ENCODE data around the gene OR10H5.
"Not testable (repeated sequence)": the region's sequence is repeated elsewhere in the genome, so short reads cannot be mapped to it uniquely, and the experiment has no call there.

OR10H5 gene

DNA sequence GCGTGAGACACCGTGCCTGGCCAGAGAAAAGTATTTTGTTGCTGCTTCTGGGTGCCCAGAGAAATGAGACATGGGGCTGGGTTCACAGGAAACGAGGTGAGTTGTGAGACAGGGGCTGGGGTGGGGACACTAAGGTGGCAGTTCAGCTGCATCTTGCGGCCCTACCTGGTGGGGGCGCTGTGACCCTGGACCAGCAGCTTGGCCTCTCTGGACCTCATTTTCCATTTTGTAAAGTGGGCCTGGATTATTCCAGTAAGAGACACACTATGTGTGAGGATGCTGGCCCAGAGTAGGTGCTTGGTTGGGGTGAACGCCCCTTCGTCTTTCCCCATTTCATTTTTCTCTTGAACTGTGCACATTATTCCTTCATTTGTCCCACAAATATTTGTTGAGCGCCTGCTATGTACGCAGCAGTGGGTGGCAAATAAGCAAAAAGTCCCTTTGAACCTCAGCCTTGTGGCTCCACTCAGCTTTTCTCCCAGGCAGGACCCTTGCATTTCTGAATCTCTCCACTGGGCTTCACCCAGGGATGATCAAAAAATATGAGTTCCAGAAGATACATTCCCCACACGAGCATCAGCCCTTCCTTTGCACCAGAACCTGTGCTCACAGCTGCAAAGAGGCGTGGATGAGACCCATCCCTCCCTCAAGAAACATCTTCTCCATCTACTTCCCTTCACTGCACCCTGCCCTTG lies 54.6 kb downstream of the OR10H5 start:
- H3K27me3 ChIP-seq (replicated peaks; ENCODE audit: control insufficient read depth, insufficient read depth, low read length, poor library complexity, severe bottlenecking): no peaks in the 10 kb centered on the region
- no peaks in the 10 kb centered on the region for H3K36me3 ChIP-seq (ENCODE audit: control insufficient read depth, insufficient read depth, low read length)
- H3K4me3 ChIP-seq (ENCODE audit: insufficient read depth, low read depth, low read length, poor library complexity, severe bottlenecking): no peak overlapping the region
- H3K9me3 ChIP-seq (ENCODE audit: control insufficient read depth, low read length): no peaks in the 10 kb centered on the region
- no peak for DNase-seq
- H3K27ac ChIP-seq (ENCODE audit: insufficient read depth, low read length, poor library complexity, severe bottlenecking): no peak overlapping the region
- H3K4me1 ChIP-seq (ENCODE audit: control insufficient read depth, insufficient read depth, low read length, poor library complexity, severe bottlenecking): peaks cover 27% of the 10 kb centered on the region

DNA sequence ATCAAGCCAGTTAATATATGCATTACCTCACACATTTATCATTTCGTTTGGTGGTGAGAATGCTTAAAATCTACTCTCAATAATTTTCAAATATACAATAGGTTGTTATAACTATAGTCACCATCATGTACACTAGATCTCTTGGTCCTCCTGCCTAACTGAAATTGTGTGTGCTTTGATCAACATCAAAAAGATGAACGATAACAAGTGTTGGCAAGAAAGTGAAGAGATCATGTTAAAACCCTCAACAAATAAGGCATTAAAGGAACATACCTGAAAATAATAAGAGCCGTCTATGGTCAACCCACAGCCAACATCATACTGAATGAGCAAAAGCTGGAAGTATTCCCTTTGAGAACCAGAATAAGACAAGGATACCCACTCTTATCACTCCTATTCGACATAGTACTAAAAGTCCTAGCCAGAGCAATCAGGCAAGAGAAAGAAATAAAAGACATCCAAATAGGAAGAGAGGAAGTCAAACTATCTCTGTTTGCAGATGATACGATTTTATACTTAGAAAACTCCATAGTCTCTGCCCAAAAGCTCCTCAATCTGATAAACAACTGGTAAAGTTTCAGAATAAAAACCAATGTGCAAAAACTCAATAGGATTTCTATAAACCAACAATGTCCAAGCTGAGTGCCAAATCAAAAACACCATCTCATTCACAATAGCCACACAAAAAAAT lies 55.9 kb downstream of the OR10H5 start:
- Histone ChIP-seq H3K9me3 (ENCODE audit: control insufficient read depth, low read length) (no peaks in the 10 kb centered on the region), H3K4me3 (ENCODE audit: insufficient read depth, low read depth, low read length, poor library complexity, severe bottlenecking) (no peak overlapping the region), H3K27ac (ENCODE audit: insufficient read depth, low read length, poor library complexity, severe bottlenecking) (no peak overlapping the region), H3K4me1 (ENCODE audit: control insufficient read depth, insufficient read depth, low read length, poor library complexity, severe bottlenecking) (peaks cover 27% of the 10 kb centered on the region), H3K27me3 (replicated peaks; ENCODE audit: control insufficient read depth, insufficient read depth, low read length, poor library complexity, severe bottlenecking) (no peaks in the 10 kb centered on the region), H3K36me3 (ENCODE audit: control insufficient read depth, insufficient read depth, low read length) (no peaks in the 10 kb centered on the region)
- no peak for DNase-seq

DNA sequence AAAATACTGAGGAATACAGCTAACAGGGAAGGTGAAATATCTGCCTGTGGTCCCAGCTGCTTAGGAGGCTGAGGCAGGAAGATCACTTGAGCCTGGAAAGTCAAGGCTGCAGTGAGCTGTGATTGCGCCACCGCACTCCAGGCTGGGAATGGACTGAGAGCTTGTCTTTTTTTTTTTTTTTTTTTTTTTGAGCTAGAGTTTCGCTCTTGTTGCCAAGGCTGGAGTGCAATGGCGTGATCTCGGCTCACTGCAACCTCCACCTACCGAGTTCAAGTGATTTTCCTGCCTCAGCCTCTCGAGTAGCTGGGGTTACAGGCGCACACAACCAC lies 56.4 kb downstream of the OR10H5 start:
- H3K4me3 ChIP-seq (ENCODE audit: insufficient read depth, low read depth, low read length, poor library complexity, severe bottlenecking); DNase-seq; H3K27me3 ChIP-seq (replicated peaks; ENCODE audit: control insufficient read depth, insufficient read depth, low read length, poor library complexity, severe bottlenecking); H3K27ac ChIP-seq (ENCODE audit: insufficient read depth, low read length, poor library complexity, severe bottlenecking); H3K36me3 ChIP-seq (ENCODE audit: control insufficient read depth, insufficient read depth, low read length); H3K9me3 ChIP-seq (ENCODE audit: control insufficient read depth, low read length): not testable (repeated sequence)
- H3K4me1 ChIP-seq (ENCODE audit: control insufficient read depth, insufficient read depth, low read length, poor library complexity, severe bottlenecking): peaks cover 27% of the 10 kb centered on the region

DNA sequence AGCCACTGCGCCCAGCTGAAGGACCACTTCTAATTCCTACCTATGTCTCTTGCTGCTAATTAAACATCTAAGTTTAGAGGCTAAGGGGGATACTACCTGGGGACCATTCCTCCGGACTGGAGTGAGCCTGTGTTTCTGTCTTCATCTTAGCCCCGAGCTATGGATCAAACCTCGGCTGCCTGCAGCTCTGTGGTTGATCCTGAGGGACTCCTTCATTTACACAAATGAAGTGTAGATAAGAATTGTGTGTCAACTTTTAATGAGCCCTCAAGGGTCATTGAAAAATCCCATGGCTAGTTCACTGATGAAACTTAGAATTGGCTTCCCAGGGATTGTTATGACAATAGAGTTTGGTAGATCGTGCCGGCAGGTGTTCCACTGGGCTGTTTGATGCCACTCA lies 59.5 kb downstream of the OR10H5 start:
- Histone ChIP-seq H3K4me1 (ENCODE audit: control insufficient read depth, insufficient read depth, low read length, poor library complexity, severe bottlenecking) (peaks cover 27% of the 10 kb centered on the region), H3K4me3 (ENCODE audit: insufficient read depth, low read depth, low read length, poor library complexity, severe bottlenecking) (no peak overlapping the region), H3K36me3 (ENCODE audit: control insufficient read depth, insufficient read depth, low read length) (no peaks in the 10 kb centered on the region)

DNA sequence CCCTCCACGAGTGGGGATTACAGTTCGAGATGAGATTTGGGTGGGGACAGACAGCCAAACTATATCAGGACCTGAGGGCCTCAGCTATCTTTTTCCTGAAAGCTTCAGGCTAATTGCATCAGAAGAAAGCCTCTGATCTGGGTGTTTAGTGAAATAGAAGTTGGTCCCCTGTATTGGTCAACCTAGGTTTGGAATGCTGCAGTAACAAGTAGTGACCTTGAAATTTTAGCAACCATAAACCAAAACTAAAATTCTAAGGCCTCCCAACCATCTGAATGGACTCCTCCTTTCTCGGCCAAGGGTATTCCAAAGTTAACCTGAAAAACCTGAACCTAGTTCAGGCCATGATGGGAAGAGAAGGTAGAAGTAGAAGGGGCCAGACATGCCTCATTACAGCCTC lies 62.9 kb downstream of the OR10H5 start:
- Histone ChIP-seq H3K4me3 (ENCODE audit: insufficient read depth, low read depth, low read length, poor library complexity, severe bottlenecking) (no peak overlapping the region), H3K27me3 (replicated peaks; ENCODE audit: control insufficient read depth, insufficient read depth, low read length, poor library complexity, severe bottlenecking) (no peaks in the 10 kb centered on the region), H3K27ac (ENCODE audit: insufficient read depth, low read length, poor library complexity, severe bottlenecking) (no peak overlapping the region), H3K36me3 (ENCODE audit: control insufficient read depth, insufficient read depth, low read length) (no peaks in the 10 kb centered on the region), H3K4me1 (ENCODE audit: control insufficient read depth, insufficient read depth, low read length, poor library complexity, severe bottlenecking) (peaks cover 9% of the 10 kb centered on the region), H3K9me3 (ENCODE audit: control insufficient read depth, low read length) (no peaks in the 10 kb centered on the region)
- no peak for DNase-seq

More for the DNA sequence above, 59.5 kb downstream of the OR10H5 start:
- Histone ChIP-seq H3K27ac (ENCODE audit: insufficient read depth, low read length, poor library complexity, severe bottlenecking) (no peak overlapping the region), H3K27me3 (replicated peaks; ENCODE audit: control insufficient read depth, insufficient read depth, low read length, poor library complexity, severe bottlenecking) (no peaks in the 10 kb centered on the region), H3K9me3 (ENCODE audit: control insufficient read depth, low read length) (no peaks in the 10 kb centered on the region)
- DNase-seq: no peak
